Measurements from ENCODE around the gene LRRC28. TPM values are rescaled to one million over a fixed set of nuclear protein-coding genes. Genes with fewer than 3 reads are reported as not detected.

LRRC28 gene
- total RNA-seq, 2 experiments from 2014 or later = 19.5 to 19.6 TPM

- Mint-ChIP-seq H3K36me3 (ENCODE audit: low read depth) (peaks cover 13% of the 10 kb centered on the region), H3K27ac (no peak overlapping the region), H3K27me3 (no peaks in the 10 kb centered on the region), H3K4me1 (peaks cover 36% of the 10 kb centered on the region), H3K4me3 (no peak overlapping the region), H3K9me3 (no peaks in the 10 kb centered on the region)
- no peak for DNase-seq
- CTCF ChIA-PET = interaction anchor here (1.1 to 4.6 kb wide), 3 partner anchors 10 to 422 kb away, joined by 5 to 24 read pairs (median 14); no protein-coding TSS in a partner anchor
- POLR2A ChIA-PET = no interaction called here
These were observed 31.3 kb downstream of the LRRC28 start for GRCh38 chr15:99282586-99282985.

GRCh38 chr15:99283717-99284116 is 32.4 kb downstream of the LRRC28 start:
- POLR2A ChIA-PET = no interaction called here
- CTCF ChIA-PET = interaction anchor here (0.8 to 1.1 kb wide), 3 partner anchors 280 to 421 kb away, joined by 3 to 5 read pairs (median 3); no protein-coding TSS in a partner anchor

GRCh38 chr15:99291643-99292042 is 40.4 kb downstream of the LRRC28 start:
- Mint-ChIP-seq H3K4me3 (no peak overlapping the region), H3K27me3 (no peaks in the 10 kb centered on the region), H3K36me3 (ENCODE audit: low read depth) (peaks cover 24% of the 10 kb centered on the region), H3K4me1 (peaks cover 3% of the 10 kb centered on the region), H3K27ac (no peak overlapping the region), H3K9me3 (peaks cover 12% of the 10 kb centered on the region)
- ChIA-PET CTCF (no interaction called here), POLR2A (no interaction called here)
- DNase-seq = no peak

More at GRCh38 chr15:99283717-99284116, 32.4 kb downstream of the LRRC28 start:
- Mint-ChIP-seq H3K36me3 (ENCODE audit: low read depth) (peaks cover 13% of the 10 kb centered on the region), H3K4me3 (no peak overlapping the region), H3K4me1 (peaks cover 36% of the 10 kb centered on the region), H3K9me3 (no peaks in the 10 kb centered on the region), H3K27me3 (no peaks in the 10 kb centered on the region), H3K27ac (no peak overlapping the region)
- DNase-seq = no peak

- peaks cover 3% of the 10 kb centered on the region for H3K4me1 Mint-ChIP-seq
- no peak overlapping the region for H3K4me3 Mint-ChIP-seq
- H3K27me3 Mint-ChIP-seq = no peaks in the 10 kb centered on the region
- ChIA-PET CTCF (interaction anchor here (0.9 kb wide), 1 partner anchor 405 kb away, joined by 3 read pairs; no protein-coding TSS in a partner anchor), POLR2A (no interaction called here)
- H3K9me3 Mint-ChIP-seq = peaks cover 12% of the 10 kb centered on the region
- no peak overlapping the region for H3K27ac Mint-ChIP-seq
- DNase-seq = no peak
- H3K36me3 Mint-ChIP-seq (ENCODE audit: low read depth) = peaks cover 24% of the 10 kb centered on the region
These were observed 44.6 kb downstream of the LRRC28 start for GRCh38 chr15:99295840-99296239.

GRCh38 chr15:99296386-99296785 is 45.1 kb downstream of the LRRC28 start:
- Mint-ChIP-seq H3K36me3 (ENCODE audit: low read depth) (peaks cover 24% of the 10 kb centered on the region), H3K27me3 (no peaks in the 10 kb centered on the region), H3K4me1 (peaks cover 3% of the 10 kb centered on the region), H3K9me3 (peaks cover 12% of the 10 kb centered on the region), H3K27ac (no peak overlapping the region), H3K4me3 (no peak overlapping the region)
- ChIA-PET POLR2A (no interaction called here), CTCF (interaction anchor here (0.9 to 1.2 kb wide), 2 partner anchors 24 to 405 kb away, joined by 3 read pairs; no protein-coding TSS in a partner anchor)
- DNase-seq = no peak

- no peaks in the 10 kb centered on the region for H3K4me1 Mint-ChIP-seq
- H3K27me3 Mint-ChIP-seq = no peaks in the 10 kb centered on the region
- ChIA-PET POLR2A (no interaction called here), CTCF (no interaction called here)
- no peak for DNase-seq
- no peaks in the 10 kb centered on the region for H3K9me3 Mint-ChIP-seq
- no peak overlapping the region for H3K27ac Mint-ChIP-seq
- no peaks in the 10 kb centered on the region for H3K36me3 Mint-ChIP-seq (ENCODE audit: low read depth)
- H3K4me3 Mint-ChIP-seq = no peak overlapping the region
These were observed 52.6 kb downstream of the LRRC28 start for GRCh38 chr15:99303907-99304306.

GRCh38 chr15:99305761-99306505 is 54.7 kb downstream of the LRRC28 start:
- ChIA-PET POLR2A (no interaction called here), CTCF (interaction anchor here (1.4 kb wide), 1 partner anchor 33 kb away, joined by 4 read pairs; no protein-coding TSS in a partner anchor)
- Mint-ChIP-seq H3K36me3 (ENCODE audit: low read depth) (no peaks in the 10 kb centered on the region), H3K27me3 (no peaks in the 10 kb centered on the region), H3K4me1 (no peaks in the 10 kb centered on the region), H3K4me3 (no peak overlapping the region), H3K27ac (no peak overlapping the region), H3K9me3 (no peaks in the 10 kb centered on the region)
- DNase-seq = no peak

GRCh38 chr15:99306694-99307338 is 55.5 kb downstream of the LRRC28 start:
- H3K27ac Mint-ChIP-seq = no peak overlapping the region
- DNase-seq = no peak
- no peaks in the 10 kb centered on the region for H3K27me3 Mint-ChIP-seq
- H3K4me1 Mint-ChIP-seq = no peaks in the 10 kb centered on the region
- H3K4me3 Mint-ChIP-seq = no peak overlapping the region
- H3K36me3 Mint-ChIP-seq (ENCODE audit: low read depth) = no peaks in the 10 kb centered on the region
- POLR2A ChIA-PET = no interaction called here
- CTCF ChIA-PET = no interaction called here
- H3K9me3 Mint-ChIP-seq = no peaks in the 10 kb centered on the region

GRCh38 chr15:99307735-99308134 is 56.5 kb downstream of the LRRC28 start:
- no peaks in the 10 kb centered on the region for H3K4me1 Mint-ChIP-seq
- no peaks in the 10 kb centered on the region for H3K36me3 Mint-ChIP-seq (ENCODE audit: low read depth)
- CTCF ChIA-PET = no interaction called here
- DNase-seq = no peak
- H3K9me3 Mint-ChIP-seq = peaks cover 2% of the 10 kb centered on the region
- no peak overlapping the region for H3K4me3 Mint-ChIP-seq
- POLR2A ChIA-PET = no interaction called here
- H3K27ac Mint-ChIP-seq = no peak overlapping the region
- no peaks in the 10 kb centered on the region for H3K27me3 Mint-ChIP-seq

- POLR2A ChIA-PET = no interaction called here
- H3K27ac Mint-ChIP-seq = no peak overlapping the region
- DNase-seq = no peak
These were observed 59.5 kb downstream of the LRRC28 start for GRCh38 chr15:99310745-99311144.

GRCh38 chr15:99312228-99312627 is 60.9 kb downstream of the LRRC28 start:
- peaks cover 3% of the 10 kb centered on the region for H3K36me3 Mint-ChIP-seq (ENCODE audit: low read depth)
- ChIA-PET CTCF (interaction anchor here (1.2 kb wide), 1 partner anchor 12 kb away, joined by 3 read pairs; no protein-coding TSS in a partner anchor), POLR2A (no interaction called here)
- H3K27ac Mint-ChIP-seq = no peak overlapping the region
- no peak for DNase-seq
- peaks cover 8% of the 10 kb centered on the region for H3K9me3 Mint-ChIP-seq
- no peak overlapping the region for H3K4me3 Mint-ChIP-seq
- no peaks in the 10 kb centered on the region for H3K4me1 Mint-ChIP-seq
- H3K27me3 Mint-ChIP-seq = no peaks in the 10 kb centered on the region

More at GRCh38 chr15:99310745-99311144, 59.5 kb downstream of the LRRC28 start:
- H3K9me3 Mint-ChIP-seq = peaks cover 8% of the 10 kb centered on the region
- H3K27me3 Mint-ChIP-seq = no peaks in the 10 kb centered on the region
- CTCF ChIA-PET = no interaction called here
- no peaks in the 10 kb centered on the region for H3K4me1 Mint-ChIP-seq
- H3K36me3 Mint-ChIP-seq (ENCODE audit: low read depth) = peaks cover 3% of the 10 kb centered on the region
- no peak overlapping the region for H3K4me3 Mint-ChIP-seq

GRCh38 chr15:99312794-99313193 is 61.5 kb downstream of the LRRC28 start:
- ChIA-PET CTCF (interaction anchor here (0.8 to 1.2 kb wide), 2 partner anchors 13 to 443 kb away, joined by 3 read pairs; no protein-coding TSS in a partner anchor), POLR2A (no interaction called here)
- H3K27me3 Mint-ChIP-seq = no peaks in the 10 kb centered on the region
- H3K9me3 Mint-ChIP-seq = peaks cover 8% of the 10 kb centered on the region
- no peak for DNase-seq
- H3K4me3 Mint-ChIP-seq = no peak overlapping the region
- peaks cover 3% of the 10 kb centered on the region for H3K36me3 Mint-ChIP-seq (ENCODE audit: low read depth)
- H3K27ac Mint-ChIP-seq = no peak overlapping the region
- H3K4me1 Mint-ChIP-seq = no peaks in the 10 kb centered on the region

- no peaks in the 10 kb centered on the region for H3K4me1 Mint-ChIP-seq
- POLR2A ChIA-PET = no interaction called here
- CTCF ChIA-PET = no interaction called here
- peaks cover 8% of the 10 kb centered on the region for H3K9me3 Mint-ChIP-seq
- no peak overlapping the region for H3K27ac Mint-ChIP-seq
- no peak overlapping the region for H3K4me3 Mint-ChIP-seq
- peaks cover 3% of the 10 kb centered on the region for H3K36me3 Mint-ChIP-seq (ENCODE audit: low read depth)
- no peak for DNase-seq
- H3K27me3 Mint-ChIP-seq = no peaks in the 10 kb centered on the region
These were observed 64.4 kb downstream of the LRRC28 start for GRCh38 chr15:99315636-99316035.
